CD4-positive, alpha-beta T cell treated with Interleukin-17A for 1 hour (primary cell): ENCODE data around the gene ACER1.
"Not testable (repeated sequence)": the region's sequence is repeated elsewhere in the genome, so short reads cannot be mapped to it uniquely, and the experiment has no call there.

Experiments used
- DNase-seq: peaks from one replicate; pipeline ENCODE4 v3.0.0-alpha.2; 2020

The ACER1 gene

DNA sequence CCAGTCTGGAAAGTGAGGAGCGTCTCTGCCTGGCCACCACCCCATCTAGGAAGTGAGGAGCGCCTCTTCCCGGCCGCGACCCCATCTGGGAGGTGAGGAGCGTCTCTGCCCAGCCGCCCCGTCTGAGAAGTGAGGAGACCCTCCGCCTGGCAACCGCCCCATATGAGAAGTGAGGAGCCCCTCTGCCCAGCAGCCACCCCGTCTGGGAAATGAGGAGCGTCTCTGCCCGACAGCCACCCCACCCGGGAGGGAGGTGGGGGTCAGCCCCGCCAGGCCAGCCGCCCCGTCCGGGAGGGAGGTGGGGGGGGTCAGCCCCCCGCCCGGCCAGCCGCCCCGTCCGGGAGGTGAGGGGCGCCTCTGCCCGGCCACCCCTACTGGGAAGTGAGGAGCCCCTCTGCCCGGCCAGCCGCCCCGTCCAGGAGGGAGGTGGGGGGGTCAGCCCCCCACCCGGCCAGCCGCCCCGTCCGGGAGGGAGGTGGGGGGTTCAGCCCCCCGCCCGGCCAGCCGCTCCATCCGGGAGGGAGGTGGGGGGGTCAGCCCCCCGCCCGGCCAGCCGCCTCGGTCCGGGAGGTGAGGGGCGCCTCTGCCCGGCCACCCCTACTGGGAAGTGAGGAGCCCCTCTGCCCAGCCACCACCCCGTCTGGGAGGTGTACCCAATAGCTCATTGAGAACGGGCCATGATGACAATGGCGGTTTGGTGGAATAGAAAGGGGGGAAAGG is 22.1 kb upstream of the ACER1 start:
- not testable (repeated sequence) for DNase-seq

DNA sequence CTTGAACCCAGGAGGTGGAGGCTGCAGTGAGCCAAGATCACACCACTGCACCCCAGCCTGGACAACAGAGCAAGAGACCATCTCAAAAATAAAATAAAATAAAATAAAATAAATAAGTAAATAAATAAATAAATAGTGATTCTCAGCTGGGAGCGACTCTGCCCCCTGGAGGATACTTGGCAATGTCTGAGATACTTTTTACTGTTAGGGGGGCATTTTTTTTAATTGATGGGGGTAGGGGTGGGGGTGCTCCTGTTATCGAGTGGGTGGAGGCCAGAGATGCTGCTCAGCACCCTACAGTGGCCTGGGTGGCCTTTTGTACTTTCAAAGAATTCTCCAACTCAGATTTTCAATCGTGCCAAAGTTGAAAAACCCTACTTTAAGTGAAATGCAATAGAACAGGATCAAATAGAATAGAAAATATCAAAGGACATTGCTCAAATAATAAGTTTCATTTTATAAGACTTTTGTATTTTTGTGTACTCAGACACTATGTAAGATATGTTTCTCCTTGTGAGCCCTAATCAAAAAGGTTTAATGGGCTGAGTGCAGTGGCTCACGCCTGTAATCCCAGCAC is 20.8 kb upstream of the ACER1 start:
- no peak for DNase-seq

DNA sequence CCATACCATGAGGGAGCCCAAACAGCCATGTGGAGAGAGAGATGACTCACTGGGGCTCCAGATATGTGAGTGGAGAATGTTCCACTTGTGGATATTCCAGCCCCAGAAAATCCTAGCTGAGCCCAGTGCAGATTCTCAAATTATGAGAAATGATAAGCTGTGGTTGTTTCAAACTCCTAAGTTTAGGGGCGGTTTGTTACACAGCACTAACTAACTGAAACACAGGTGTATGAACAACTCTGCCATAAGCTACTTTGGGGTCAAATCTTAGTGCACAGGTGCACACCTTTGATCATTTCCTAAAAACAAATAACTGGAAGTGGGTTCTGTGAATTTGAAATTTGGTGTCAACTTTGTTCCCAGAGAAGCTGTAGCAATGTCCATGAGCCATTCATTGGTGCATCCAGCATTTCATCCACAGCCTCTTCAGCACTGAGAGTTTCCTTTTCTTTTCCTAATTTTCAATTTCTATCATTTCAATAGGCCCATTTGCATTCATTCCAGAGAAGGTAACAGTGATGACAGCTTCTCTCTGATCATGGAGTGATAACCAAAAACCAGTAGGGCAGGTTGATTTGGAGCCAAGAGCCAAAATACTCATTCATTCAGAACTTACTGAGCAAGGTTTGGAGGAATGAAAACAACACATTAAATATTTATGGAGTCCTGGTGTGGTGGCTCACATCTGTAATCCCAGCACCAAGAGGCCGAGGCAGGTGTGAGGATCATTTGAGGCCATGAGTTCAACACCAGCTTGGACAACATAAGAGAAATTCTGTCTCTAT is 19.2 kb upstream of the ACER1 start:
- no peak for DNase-seq

DNA sequence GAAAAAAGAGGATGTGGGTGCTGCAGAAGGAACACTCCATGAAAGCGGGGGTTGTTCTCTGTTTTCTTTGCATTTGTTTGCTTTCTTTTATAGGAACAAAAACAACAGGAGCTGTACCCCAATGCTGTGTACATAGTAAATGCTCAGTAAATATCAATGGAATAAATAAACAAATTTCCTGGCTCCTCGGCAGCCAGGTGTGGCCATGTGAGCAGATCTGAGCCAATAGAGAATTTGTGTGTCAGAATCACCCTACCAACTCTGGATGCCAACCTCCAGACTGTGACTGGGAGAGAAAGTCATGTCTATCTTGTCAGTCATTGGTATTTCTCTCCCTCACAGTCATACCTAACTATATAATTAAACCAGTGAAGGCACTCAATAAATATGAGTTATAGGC is 17.3 kb upstream of the ACER1 start:
- DNase-seq, result no peak

DNA sequence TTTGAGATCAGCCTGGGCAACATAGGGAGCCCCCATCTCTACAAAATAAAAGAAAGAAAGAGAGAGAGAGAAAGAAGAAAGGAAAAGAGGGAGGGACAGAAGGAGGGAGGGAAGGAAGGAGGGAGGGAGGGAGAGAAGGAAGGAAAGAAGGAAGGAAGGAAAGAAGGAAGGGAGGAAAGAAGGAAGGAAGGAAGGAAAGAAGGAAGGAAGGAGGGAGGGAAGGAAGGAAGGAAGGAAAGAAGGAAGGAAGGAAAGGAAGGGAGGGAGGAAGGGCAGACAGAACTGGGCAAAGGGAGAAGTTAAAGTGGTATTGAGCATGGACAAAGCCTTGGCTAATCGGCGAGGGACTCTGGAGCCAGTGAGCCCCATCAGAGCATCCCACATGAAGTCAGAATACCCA is 15.9 kb upstream of the ACER1 start:
- DNase-seq, result not testable (repeated sequence)

DNA sequence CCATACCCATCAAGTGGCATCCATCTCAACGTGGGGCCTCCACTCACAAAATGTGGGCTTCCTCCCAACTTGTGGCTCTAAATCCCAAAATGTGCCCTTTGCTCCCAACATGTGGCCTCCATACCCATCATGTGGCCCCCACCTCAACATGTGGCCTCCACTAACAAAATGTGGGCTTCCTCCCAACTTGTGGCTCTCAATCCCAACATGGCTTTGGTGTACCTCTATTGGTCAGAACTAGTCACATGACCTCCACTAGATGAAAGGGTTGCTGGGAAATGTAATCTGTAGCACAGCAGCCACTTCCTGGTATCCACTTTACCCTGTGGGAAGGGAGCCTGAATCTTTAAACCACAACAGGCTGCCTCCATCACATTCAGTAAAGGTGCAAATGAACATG is 10.1 kb upstream of the ACER1 start:
- no peak for DNase-seq

DNA sequence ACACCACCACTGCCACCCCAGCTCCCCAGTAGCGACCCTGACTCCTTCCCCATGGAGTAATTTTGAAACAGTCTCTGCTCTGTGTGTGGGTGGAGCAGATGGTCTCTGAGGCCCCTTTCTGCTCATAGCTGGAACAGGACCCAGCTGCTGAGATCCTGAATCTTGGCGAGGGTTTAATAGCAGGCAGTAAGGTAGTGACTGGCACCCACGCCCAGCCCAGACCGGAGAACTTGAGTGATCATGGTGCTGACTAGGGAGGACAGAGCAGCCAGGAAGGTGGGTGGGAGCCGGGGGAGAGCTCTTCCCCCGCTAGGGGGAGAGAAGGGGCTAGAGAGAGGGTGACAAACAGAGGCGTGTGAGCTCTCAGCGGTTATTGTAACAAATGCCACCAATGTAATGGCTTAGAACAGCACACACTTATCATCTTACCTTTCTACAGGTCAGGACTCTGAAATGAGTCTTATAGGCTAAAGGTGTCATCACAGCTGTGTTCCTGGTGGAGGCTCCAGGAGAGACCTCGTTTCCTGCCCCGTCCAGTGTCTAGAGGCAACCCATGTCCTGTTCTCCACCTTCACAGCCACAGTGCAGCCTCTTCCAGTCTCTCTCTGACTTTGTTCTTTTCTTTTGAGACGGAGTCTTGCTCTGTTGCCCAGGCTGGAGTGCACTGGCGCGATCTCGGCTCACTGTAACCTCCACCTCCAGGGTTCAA is 7.2 kb upstream of the ACER1 start:
- no peak for DNase-seq

DNA sequence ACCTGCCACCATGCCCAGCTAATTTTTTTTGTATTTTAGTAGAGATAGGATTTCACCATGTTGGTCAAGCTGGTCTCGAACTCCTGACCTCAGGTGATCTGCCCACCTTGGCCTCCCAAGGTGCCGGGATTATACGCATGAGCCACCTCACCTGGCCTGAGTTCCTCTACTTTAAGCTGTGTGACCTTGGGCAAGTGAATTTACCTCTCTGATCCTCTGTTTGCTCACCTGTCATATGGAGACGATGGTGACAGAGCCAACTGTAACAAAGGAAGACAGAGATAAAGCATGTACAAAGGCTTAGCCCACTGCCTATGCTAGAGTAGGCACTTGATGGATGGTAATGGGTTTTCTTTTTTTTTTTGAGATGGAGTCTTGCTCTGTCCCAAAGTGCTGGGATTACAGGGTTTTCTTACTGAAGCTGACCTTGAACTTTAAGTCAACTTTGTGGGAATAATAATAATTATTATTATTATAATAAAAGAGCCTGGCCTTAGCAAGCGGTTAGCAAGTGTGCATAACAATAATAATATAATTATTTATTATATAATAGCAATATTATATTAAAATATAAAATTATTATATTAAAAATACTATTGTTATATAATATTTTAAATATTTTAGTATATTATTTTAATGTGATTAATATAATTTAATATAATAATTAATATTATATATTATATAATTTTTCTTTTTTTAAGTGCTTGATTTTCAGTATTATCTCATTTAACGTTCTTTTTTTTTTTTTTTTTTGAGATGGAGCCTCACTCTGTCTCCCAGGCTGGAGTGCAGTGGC is 1.3 kb upstream of the ACER1 start:
- DNase-seq, result no peak

DNA sequence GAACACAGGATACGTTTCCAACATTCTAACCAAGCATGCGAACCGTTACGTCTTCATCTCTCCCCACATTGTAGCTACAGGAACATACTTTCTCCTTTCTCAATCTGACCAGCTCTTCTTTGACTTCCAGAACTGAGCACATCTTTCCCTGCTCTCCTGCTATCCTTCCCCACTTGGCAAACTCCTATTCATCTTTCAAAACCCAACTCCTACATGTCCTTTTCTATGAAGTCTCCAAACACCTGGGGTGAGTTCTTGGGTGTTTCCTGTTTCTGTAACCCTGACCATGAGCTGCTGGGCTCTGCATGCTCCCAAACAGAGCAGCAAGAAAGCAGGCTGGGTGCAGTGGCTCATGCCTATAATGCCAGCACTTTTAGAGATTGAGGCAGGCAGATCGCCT is 6.6 kb downstream of the ACER1 start:
- DNase-seq, result no peak

DNA sequence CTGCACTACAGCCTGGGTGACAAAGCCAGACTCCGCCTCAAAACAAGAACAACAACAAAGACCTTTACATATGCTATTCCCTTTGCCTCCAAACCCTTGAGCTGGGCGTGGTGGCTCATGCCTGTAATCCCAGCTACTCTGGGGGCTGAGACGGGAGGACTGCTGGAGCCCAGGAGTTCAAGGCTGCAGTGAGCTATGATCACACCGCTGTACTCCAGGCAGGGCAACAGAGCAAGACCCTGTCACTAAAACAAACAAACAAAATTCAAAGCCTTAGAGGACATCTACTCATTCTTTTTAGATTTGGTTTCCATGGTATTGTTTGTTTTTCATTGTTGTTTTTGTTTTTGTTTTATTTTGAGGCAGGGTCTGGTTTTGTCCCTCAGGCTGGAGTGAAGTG is 7.8 kb downstream of the ACER1 start:
- no peak for DNase-seq

DNA sequence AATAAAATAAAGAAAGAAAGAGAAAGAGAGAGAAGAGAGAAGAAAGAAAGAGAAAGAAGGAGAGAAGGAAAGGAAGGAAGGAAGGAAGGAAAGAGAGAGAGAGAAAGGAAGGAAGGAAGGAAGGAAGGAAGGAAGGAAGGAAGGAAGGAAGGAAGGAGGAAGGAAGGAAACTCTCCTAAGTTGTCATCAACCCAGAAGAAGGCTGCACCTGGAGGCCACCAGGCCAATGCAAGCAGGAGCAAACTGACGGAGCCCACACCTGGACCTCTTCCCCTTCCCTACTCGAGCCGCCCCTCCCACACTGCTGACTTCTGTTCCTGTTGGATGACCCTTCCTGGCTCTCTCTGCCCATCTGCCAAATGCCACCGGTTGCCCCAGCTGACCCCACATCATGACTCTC is 8.7 kb downstream of the ACER1 start:
- no peak for DNase-seq

DNA sequence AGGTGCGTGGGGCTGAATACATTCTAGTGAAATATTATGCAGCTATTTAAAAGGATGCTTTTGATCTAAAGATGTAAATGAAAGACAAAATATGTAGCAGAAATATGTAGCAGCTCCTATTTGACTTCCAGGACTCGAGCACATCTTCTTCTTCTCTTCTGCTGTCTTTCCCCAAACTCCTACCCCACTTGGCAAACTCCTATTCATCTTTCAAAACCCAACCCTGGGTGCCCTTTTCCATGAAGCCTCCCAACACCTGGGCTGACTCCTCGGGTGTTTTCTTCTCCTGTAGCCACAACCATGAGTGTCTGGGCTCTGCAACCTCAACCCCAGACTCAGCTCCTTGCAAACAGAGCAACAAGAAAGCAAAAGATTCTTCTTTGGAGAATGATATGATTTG is 11.1 kb downstream of the ACER1 start:
- DNase-seq, result no peak

DNA sequence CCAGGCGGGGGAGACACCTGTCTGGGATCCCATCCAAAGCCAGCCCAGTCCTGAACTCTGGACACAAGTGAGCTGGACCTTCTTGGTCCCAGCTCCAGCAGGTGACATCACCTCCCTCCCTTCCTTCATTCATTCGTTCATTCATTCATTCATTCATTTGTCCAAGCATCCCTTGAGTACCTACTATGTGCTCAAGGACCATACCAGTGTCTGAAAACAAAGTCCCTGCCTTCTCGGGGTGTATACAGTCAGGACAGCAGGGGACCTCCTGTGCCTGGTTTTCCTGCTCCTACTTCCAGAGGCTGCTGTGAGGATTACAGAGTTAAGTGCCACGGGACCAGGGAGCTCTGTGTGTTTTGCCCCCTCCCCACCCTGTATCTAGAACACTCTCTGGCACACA is 14.0 kb downstream of the ACER1 start:
- no peak for DNase-seq

DNA sequence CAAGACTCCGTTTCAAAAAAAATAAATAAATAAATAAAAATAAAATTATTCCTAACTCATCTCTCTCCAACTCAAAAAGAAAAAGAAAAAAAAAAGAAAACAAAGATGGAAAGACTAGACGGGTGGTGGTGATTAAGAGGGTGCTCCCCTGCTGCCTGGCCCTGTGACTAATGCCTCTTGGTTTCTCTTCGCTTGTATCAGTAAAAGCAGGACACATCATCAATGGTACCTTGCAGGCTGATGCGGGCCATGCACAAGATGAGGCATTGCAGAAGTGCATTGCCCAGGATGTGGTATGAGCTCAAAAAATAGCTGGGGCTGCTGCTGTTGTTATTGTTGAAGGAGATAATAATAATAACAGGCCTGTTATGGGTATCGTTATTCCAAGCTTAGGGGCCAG is 14.6 kb downstream of the ACER1 start:
- no peak for DNase-seq

DNA sequence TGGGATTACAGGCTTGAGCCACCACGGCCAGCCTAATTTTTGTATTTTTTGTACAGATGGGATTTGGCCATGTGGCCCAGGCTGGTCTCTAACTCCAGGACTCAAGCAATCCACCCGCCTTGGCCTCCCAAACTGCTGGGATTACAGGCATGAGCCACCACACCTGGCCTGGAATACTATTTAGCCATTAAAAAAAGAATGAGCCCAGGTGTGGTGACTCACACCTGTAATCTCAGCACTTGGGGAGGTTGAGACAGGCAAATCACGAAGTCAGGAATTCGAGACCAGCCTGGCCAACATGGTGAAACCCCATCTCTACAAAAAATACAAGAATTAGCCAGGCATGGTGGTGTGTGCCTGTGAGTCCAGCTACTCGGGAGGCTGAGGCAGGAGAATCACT is 17.8 kb downstream of the ACER1 start:
- not testable (repeated sequence) for DNase-seq

DNA sequence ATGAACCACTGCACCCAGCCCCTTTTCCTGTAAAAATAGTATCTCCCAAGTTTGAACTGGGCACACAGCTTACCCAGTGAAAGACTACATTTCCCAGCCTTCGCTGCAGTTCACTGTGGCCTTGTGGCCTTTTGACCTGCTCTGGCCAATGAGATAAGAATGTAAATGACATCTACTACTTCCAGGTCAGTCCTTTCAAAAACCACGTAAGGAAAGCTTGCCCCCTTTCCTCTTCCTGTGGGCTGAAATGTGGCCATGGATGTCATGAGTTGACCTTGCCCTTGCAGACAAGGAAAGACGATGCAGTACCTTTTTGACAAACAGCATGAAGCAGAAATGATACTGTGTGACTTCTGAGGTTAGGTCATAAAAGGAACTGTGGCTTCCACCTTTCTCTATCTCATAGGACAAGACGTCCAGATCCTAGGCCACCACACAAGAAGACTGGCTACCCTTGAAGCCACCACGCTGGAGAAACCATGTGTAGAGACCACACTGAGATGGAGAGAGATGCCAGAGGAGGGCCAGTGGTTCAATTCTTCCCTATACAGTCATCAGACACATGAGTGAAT is 19.9 kb downstream of the ACER1 start:
- DNase-seq, result no peak

DNA sequence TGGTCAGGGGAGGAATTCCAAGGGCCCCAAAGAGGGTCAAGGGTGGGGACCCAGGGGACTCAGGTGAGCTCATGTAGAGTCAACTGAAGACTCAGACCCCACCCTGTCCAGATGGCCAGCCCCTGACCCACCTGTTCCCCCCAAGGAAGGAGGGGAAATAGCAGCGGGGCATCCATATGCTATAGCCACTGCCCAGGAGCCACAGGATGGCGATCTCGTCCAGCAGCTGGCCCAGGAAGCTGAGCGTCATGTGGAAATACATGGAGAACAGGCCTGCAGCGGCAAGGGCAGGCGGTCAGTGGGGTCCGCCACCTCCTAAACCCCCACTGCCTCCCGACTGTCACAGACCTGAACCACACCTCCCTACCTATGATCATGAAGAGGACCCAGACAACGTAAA is 21.4 kb downstream of the ACER1 start:
- no peak for DNase-seq

DNA sequence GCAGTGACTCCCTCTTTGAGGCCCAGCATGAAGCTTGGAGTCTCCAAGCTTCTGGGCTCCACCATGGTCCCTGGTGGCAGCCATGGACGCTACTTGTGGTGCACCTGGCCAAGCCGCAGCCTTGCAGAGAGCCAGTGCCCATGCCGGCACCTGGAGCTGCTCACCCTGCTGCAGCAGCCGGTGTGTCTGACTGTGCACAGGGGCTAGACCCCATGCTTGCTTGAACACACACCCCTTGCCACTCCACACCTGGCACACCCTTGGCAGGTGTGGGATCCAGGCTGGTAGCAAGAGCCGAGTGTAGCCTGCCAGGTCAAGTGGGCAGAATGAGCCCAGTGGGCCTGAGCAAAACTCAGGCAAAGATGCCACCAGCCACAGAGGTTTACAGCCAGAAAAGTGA is 35.0 kb downstream of the ACER1 start:
- DNase-seq, result no peak

DNA sequence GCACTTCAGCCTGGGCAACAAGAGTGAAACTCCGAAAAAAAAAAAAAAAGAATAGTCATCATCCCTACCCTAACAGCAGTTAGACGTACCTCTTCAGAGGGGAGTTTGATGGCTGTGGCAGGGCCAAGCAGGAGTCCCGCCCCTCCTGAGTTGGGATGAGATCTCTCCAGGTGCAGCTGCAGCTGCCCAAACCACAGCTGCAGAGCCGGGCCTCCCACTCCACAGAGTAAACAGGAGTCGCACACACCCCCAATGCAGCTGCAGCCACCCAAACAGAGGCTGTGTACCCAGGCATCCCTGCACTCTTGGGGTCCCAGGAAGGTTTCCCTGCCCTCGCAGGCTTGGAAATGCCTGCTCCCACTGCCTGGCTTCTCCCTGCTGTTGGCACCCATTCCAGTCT is 36.2 kb downstream of the ACER1 start:
- DNase-seq, result no peak

DNA sequence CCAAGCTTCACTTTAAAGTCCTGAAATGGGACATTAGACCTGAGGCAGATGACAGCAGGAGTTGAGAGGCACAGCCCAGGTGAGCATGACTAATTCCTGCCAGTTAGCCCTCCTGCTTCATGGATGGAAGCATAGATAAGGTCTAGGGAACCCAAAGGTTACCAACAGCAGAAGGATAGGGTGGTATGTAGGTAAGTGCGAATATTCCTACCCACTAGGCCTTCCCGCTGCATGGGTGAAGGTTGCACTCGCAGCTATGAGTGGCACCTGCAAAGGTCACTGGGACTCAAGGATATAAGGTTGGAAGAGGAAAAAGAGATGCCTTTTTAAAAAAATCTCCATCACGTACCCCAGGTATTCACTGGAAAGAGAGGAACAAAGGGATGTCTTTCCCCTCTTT is 41.4 kb downstream of the ACER1 start:
- no peak for DNase-seq

DNA sequence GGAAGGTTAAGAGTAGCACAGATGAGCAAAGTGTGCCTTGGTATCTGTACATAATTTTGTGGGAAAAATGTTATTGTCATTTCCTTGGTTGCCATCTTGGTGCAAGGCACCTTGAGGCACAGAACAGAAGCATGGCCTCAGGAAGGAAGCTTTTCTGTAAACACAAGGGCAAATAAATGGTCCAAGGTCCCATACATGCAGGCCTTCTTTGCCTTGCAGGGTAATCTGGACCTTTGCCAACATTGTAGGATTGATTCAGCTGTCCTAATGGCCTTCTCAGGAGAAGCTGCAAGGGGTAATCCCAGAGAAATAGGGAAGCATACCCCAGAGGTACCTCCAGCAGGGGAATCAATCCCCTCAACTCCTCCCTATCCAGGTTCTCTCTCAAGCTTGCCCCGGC is 44.7 kb downstream of the ACER1 start:
- DNase-seq, result no peak

DNA sequence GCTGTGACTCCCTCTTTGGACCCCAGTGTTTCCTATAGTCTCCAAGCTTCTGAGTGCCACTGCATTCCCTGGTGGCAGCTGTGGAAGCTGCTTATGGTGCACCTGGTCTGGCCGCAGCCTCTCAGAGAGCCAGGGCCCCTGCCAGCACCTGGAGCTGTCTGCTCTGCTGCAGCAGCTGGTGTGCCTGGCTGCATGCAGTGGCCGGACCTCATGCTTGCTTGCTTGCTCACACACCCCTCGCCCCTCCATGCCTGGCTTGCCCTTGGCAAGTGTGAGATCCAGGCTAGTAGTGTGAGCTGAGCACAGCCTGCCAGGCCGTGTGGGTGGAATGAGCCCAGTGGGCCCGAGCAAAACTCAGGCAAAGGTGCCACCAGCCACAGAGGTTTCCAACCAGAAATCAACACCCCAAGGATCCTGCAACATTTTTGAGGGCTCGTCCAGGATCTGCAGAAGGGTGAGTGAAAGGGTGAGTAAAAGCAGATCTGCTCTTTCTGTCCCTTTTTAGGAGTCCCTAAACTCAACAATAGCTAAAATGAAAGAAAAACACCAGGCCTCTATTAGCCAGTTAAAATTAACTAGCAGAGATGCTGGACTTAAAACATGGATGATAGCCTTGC is 46.0 kb downstream of the ACER1 start:
- no peak for DNase-seq
